Sciatic nerve (tissue), 2 donors: Measurements from ENCODE around the gene FOXL2. TPM values are rescaled to one million over a fixed set of nuclear protein-coding genes. Genes with fewer than 3 reads are reported as not detected.

Source experiments
- ATAC-seq: fragments of 200-7000 bp; cut with Tn5 transposase; one replicate; pipeline ENCODE4 v1.9.1; 2020; ENCODE audit warnings: mild to moderate bottlenecking, moderate library complexity
- DNase-seq: peaks from one replicate; pipeline ENCODE4 v3.0.0-alpha.2; 2020; ENCODE audit warnings: low spot score
- intact Hi-C: fragments of 100-400 bp; cut with DNase I; formaldehyde crosslinking; loops from one replicate; pipeline ENCODE4 v1.14.2; 2022
- total RNA-seq: library from RNA; stranded (reverse); fragmentation: NEBNext Ultra II Directional; extraction: Animal tissue kit (Norgen Biotek cat#: 25700); gene quantifications from one replicate; pipeline ENCODE4 v1.2.1, GENCODE V29; 2021
- donor health status: DM: no; HTN: no; CAD: no.
- donor health status: DM: no; HTN: no; CAD: no.

FOXL2 gene
- total RNA-seq, 1 donor from 2014 or later = 0.13 TPM

DNA sequence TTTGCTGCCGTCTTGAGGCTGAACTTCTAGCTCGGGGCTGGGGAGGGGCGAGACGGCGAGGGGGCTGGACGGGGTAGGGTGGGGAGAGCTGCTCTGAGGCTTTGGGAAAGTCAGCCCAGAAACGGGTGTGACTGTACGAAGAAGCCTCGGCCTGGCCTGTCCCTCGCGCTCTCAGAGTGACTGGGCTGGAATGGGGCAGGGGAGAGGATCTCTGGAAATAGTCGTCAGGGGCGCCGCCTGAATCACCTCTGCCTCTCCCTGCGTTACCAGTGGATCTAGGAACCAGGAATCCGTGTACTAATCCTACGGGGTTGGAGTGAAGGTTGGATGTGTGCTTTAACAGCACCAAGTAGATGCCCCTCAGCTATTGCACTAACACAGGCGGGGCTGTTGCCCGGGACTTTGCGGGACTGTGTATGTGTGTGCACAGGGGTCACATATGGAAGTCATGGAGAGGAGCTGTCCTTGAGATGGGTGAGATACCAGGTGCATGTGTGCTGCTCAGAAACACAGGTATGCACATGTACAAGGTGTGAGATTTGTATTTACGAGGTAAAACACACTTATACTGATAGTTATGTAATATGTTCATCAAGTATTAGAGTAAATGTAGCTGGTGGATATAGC lies 671 bp upstream of the FOXL2 start:
- intact Hi-C loops = no loop called here
- ATAC-seq (no peak), DNase-seq (no peak)

DNA sequence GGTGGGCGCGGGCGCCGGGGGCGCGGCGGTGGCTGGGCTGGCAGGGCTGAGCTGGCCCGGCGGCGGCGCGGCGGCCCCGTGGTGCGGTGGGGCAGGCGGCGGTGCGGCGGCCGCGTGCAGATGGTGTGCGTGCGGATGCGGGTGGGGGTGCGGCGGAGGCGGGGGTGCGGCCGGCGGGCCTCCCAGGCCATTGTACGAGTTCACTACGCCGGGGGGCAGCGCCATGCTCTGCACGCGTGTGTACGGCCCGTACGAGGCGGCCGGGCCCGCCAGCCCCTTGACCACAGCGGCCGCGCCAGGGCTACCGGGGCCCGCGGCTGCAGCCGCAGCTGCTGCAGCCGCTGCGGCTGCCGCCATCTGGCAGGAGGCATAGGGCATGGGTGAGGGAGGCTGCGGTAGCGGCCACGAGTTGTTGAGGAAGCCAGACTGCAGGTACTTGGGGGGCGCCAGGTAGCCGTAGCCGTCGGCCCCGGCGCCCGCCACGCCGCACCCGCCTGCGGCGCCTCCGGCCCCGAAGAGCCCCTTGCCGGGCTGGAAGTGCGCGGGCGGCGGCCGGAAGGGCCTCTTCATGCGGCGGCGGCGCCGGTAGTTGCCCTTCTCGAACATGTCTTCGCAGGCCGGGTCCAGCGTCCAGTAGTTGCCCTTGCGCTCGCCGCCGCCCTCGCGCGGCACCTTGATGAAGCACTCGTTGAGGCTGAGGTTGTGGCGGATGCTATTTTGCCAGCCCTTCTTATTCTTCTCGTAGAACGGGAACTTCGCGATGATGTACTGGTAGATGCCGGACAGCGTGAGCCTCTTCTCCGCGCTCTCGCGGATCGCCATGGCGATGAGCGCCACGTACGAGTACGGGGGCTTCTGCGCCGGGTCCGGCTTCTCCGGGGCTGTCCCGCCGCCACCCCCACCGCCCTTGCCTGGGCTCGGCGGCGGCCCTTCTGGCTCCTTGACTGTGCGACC lies 951 bp downstream of the FOXL2 start:
- DNase-seq (no peak), ATAC-seq (no peak)
- intact Hi-C loops = no loop called here

DNA sequence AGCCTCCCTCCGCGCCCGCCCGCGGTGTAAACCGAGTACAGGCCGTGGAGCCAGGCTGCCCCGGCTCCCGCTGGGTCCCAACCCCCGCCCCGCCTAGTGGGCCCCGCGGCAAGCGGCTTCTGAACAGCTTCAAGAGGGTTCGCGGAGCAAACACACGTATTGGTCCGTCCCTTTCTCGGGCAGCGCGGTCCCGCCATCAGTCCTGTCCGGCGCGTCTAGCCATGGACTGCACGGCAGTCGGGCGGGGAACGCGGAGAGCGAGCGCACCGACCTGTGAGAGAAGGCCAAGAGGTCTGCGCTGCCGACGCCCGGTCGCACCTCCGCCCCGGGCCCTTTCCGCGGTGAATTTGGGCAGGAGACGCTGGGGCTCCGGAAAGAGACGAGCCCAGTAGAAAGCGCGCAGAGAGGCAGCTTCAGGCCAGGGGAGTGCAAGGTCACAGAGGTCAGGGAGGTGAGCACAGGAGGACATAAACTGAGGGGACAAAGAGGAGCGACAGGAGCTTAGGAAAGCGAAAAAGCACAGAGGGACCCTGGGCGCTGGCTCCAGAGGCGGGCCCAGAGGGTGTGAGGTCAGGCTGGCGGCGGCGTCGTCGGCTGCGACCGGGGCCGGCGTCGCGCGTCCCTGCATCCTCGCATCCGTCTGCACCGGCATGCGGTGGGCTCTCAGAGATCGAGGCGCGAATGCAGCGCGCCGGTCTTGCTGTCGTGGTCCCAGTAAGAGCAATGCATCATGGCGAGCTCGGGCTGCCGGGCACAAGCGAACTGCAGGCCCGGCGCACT lies 1.8 kb downstream of the FOXL2 start:
- DNase-seq (no peak), ATAC-seq (no peak)
- intact Hi-C loops = no loop called here

DNA sequence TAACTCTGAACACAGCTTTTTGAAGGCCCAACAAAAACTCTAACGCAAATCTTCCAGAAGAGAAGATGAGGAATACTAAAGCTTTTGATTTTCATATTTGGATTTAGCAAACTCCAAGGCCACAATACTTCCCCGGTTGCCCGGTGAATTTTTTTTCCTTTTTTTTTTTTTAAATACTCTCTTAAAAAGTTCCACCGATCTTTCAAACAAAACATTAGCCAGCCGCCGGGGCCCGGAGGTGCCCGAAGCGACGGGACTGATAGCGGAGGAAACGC lies 2.3 kb downstream of the FOXL2 start:
- DNase-seq = no peak
- intact Hi-C loops = no loop called here
- ATAC-seq = no peak

DNA sequence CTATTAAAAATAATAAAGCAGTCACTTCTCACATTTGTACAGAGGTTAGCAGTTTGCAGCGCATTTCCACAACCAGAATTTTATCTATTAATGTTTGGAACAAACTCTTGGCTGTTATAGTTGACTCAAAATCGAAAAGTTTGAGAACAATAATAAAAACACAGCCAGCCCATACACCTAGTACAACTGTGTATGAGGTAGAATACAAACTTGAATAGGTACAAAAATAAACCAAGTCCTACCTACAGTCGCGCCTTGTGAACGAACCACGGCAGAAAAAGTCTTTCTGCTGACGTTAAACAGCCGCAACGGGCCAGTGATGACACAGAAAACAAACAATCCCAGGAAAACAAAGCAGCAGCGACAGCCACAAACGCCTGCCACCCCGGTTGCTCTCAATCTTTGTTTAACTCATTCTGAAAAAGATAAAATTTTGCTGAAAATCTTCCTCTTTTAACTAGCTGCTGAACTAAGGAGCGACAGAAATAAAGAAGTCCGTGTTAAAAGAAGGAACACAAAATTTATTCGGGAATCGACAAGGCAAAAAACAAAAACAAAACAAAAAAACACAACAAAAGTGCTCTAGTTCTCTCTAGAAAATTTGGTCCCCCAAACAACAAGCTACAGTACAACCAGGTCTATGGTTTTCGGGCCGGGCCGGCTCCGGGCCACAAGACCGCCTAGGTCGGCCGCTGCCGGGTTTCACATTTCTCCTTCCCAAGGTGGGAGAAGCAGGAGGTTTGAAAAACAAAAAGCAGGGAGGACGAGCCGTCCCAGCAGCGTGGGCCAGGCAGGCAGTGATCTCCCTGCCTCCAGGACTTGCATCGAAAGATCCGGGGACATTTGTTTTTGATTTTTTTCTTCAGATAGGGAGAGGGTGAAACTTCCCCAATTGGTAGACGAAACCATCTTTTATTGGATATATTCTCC lies 2.9 kb downstream of the FOXL2 start:
- ATAC-seq = no peak
- intact Hi-C loops = no loop called here
- no peak for DNase-seq

DNA sequence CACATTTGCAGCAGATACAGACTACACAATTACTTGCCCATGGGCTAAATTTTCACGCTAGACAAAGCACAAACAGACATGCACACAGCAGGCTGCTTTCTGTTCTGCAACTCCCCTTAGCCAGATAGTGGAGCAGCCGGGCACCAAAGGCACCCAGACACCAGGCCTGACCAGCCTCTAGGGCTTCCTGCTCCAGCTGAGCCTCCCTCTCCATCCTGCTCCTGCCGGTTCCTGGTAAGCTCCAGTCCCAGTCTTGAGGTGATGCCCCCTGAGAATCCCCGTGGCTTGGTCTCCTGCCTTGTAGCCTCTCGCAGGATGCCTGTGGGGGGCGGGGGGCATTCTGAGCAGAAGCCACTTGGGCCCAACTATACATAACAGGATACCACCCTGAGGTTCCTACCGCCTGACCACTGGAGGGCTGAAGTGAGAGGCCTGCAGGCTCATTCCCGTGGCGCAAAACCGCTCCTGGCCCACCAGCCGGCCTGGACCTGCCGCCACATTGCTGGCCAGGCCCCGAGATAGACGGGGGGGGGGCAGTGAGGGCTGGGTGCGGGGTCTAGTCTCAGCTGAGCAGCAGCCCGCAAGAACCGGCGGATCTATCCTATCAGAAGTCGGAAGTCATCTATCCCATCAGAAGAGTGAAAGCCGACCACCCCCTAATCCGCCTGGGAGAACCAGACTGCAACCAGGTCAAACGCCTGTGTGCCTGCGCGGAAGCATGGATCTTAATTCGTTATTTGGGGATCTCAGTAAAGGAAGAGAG lies 3.9 kb downstream of the FOXL2 start:
- DNase-seq = no peak
- ATAC-seq = no peak
- intact Hi-C loops = no loop called here

DNA sequence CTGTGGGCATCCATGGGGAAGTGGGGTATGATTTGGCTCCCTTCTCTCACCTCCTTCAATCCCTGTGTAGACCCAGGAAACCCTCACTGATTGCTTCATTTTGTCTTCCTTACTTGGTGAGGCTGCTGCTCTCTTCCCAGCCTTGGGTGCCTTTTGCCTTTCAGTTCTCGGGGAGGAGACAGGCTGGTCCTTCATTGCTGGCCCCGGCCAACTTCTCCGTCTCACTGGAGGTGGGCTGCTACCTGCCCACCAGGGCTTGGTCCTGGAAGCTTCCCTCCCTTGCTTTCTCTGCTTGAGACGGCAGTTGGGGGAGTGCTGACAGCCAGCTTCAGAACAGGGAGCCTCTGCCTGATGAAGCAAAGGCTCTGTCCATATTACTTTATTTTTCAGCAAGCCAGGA lies 4.7 kb downstream of the FOXL2 start:
- DNase-seq (no peak), ATAC-seq (no peak)
- intact Hi-C loops = no loop called here

DNA sequence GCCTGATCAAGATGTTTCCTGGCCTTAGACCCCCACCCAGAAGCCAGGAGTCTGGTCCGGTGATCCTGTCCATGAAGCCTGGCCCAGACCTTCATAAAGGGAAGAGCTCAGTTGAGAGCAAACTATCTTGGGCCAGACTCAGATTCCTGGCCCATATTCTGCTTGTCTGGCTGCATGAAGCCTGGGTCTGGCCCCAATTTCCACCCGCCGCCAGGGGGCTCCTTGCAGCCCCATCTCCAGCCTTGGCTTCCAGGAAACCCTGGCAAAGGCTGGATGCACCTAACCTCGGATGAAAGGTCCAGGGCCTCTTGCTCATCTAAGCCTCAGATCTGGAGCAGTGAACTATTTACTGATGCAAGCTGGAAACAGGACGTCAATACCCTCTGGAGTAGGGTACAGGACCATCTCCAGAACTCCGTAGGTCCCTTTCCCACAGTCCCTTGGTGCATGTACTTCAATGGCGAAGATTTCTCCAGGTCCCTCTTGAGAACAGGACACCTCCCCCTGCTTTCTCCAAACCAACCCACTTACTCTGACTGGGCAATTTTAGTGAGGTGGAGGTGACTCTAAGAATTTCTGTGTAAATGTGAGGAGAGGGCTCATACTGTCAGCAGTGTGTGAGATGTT lies 5.6 kb downstream of the FOXL2 start:
- intact Hi-C loops = no loop called here
- DNase-seq (no peak), ATAC-seq (no peak)

DNA sequence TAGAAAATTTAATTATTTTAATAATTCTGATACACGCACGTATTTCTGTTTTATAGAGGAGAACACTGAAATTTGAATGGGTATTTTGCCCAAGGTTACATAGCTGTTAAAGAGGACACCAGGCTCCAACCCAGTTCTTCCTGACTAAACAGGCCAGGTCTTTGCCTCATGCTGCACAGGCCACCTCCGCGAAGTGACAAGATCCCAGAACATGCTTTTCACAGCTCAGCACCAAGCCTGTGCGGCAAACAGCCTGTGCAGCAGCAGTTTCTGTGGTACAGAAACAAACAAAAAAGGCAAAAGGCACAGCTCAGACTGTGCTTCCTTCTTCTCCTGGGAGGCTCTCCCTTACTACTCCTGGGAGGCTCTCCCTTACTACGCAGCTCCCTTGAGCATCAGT lies 6.5 kb downstream of the FOXL2 start:
- ATAC-seq = no peak
- intact Hi-C loops = no loop called here
- no peak for DNase-seq

DNA sequence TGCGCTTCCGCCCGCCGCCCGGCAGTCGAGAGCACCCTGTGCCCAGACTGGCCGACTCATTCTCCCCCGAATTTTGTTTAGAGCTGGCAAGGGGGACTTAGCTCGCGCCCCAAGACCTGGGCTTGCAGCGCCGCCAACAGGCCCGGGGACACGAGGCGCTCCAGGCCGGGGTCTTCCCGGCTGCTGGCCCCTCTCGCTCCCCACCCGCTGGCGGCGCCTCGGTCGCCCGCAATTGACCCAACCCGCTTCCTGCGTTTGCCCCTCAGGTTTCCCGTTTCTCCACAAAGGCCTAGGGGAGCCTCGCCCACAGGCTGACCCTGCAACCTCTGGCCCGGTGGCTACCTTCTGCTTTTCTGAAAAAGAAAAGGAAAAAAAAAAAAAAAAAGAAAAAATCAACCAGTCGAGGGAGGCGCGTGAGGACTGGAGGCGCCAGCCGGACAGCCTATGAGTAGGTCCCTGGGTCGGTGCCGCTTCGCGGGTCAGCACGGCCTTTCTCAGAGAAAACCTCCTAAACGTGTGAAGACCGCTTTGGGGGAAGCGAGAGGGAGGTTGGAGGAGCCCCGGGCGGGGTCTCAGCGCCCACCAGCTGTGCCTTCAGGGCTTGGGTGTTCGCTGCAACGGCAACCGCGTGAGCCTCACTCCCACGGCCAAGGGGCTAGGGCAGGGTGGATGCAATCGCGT lies 7.2 kb downstream of the FOXL2 start:
- no peak for DNase-seq
- intact Hi-C loops = no loop called here
- ATAC-seq = no peak

DNA sequence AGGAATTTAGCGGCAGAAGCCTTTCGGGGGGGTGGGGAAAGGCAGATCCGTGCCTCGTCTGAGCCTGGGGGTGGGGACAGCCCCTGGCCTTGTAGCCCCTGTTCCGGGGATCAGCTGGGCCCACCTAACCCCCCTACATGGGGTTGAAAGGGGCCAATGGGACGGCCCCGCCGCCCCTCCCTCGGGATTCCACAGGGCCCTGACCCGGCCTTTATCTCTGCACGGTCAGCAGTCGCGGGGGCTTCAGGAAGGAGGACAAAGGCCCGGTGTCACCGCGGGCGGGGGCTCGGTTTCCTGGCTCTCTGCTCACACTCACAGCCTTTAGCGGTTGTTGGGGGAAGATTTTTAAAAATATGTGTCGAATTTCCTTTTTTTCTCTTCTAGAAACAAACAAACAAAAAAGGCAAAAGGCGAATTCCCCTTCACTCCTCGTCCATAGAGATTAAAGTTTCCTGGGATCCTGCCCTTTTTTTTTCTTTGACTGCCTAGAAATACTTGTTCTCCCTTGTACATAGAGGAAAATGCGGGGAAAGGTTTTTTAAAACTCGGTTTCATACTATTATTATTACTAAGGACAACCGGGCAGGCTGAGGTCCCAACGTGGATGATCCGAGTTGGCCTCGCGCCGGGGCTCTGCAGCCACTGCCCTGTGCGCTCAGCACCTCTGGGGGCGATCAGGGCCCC lies 7.9 kb downstream of the FOXL2 start:
- DNase-seq (no peak), ATAC-seq (no peak)
- intact Hi-C loops = no loop called here

DNA sequence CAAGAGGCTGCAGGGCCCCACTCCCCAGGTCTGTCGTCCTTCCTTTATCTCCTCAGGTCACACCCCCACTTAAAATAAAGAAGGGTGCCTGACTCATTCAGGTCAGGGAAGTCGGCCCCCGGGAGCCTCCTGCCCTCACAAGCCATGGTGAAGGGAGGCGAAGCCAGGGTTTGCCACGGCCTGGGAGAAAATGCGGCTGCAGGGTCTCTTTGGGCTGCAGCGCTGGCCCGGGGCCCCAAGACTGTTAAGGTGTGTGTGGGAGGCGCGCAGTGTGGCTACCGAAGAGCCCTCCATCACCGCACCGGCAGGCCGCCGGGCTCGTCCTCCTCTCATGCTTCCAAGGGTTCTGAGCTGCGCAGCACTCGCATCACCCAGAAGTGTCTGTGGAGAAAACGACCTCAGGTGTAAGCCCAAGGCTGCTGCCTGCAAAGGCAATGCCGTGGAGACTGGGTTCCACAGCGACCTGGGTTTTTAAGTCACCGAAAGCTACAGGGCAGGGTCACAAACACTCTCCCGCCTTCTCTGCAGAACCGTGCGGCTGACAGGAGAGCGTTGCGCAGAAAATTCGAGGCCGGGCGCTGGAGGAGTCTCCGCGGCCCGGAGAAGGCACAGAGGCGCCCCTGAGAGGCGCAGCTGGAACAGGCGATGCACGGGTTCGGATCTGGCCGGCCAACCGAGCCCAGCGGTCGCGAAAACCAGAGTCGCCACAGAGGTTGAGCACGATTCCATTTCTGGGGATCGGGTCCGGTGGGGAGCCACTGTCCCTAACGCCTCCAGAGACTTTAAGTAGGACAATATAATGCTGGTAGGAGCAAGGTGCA lies 8.7 kb downstream of the FOXL2 start:
- ATAC-seq (no peak), DNase-seq (no peak)
- intact Hi-C loops = no loop called here

DNA sequence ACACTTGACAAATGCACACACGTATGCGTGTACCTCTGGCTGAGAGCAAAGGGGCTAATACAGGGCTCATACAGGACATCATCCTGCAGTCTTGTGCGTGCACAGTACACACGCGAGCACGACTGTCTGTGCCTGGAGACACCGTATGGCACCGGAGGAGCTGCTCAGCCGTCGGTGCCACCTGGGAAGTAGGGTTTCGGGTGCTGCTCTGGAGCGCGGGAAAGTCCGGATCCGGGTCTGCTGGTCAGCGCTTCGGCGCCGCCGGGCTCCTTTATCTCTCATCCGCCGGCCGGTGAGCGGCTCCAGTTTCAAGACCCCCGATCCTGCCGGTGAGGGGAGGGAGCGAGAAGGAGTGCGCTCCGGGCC lies 9.3 kb downstream of the FOXL2 start:
- DNase-seq (no peak), ATAC-seq (no peak)
- intact Hi-C loops = no loop called here

DNA sequence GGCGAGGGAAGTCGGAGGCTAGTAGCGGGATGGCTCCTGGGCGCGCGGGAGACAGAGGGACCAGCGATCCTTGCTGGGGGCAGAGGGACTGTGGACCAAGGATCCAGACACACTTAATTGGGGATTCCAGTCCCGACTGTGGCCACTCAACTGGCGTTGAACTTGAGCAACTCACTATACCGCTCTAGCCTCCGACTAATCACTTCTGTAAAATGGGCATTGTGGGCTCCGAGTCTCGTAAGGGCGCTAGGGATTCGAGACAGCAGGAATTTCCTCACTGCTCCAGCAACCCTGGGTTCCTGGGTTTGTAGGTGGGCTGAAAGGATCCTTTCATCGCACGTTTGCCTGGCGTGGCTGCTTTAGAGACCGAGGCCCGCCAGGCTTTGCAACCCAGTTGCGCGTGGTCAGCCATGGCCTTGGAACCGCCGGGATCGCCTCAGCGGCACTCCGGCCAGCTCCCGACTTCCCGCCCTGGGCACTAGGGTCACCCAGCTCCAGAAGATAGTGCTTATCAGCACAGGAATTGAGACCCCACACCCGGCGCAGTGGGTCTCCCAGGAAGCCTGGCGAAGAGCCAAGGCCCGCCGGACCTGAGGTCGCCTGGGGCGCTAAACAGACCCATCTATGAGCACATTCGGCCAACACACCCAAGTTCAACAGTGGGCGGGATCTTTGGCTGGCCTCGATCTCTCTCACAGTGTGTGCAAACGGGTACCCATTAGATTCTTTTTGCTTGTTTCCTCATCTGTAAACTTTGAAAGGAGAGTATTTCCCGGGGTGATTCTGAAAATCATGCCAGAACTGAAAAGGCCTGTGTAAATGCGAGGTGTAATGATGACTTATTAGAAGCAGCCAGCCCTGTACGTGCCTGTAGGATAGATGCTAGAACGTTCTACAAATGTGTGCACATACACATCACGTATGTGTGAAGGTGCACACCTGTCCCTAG lies 9.9 kb downstream of the FOXL2 start:
- intact Hi-C loops = no loop called here
- DNase-seq = no peak
- ATAC-seq = peak; percentile 21
